GM20000 (cell line): ENCODE measurements around the gene MAPT.

ENCODE experiments used
- DNase-seq: peaks from one replicate; pipeline ENCODE4 v3.0.0; 2012; ENCODE audit warnings: low spot score
- CTCF ChIP-seq: IDR thresholded peaks from 2 replicates; pipeline ENCODE4 v1.5.1; 2012; ENCODE audit warnings: mild to moderate bottlenecking, control low read depth; ENCODE audit errors: extremely low read depth, missing control alignments

MAPT gene

GRCh38 chr17:45994987-45995386 is 100.6 kb downstream of the MAPT start:
- DNase-seq: no peak

GRCh38 chr17:45995627-45996270 is 101.4 kb downstream of the MAPT start:
- TF ChIP-seq CTCF: no peak
- no peak for DNase-seq

More at GRCh38 chr17:45994987-45995386, 100.6 kb downstream of the MAPT start:
- TF ChIP-seq CTCF: no peak

DNA sequence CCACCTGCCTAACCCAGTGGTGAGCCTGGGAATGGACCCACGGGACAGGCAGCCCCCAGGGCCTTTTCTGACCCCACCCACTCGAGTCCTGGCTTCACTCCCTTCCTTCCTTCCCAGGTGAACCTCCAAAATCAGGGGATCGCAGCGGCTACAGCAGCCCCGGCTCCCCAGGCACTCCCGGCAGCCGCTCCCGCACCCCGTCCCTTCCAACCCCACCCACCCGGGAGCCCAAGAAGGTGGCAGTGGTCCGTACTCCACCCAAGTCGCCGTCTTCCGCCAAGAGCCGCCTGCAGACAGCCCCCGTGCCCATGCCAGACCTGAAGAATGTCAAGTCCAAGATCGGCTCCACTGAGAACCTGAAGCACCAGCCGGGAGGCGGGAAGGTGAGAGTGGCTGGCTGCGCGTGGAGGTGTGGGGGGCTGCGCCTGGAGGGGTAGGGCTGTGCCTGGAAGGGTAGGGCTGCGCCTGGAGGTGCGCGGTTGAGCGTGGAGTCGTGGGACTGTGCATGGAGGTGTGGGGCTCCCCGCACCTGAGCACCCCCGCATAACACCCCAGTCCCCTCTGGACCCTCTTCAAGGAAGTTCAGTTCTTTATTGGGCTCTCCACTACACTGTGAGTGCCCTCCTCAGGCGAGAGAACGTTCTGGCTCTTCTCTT is 102.1 kb downstream of the MAPT start:
- no peak for TF ChIP-seq CTCF
- no peak for DNase-seq

- TF ChIP-seq CTCF: no peak
- no peak for DNase-seq
These were observed 102.8 kb downstream of the MAPT start for GRCh38 chr17:45997166-45997565.

- no peak for DNase-seq
These were observed 103.3 kb downstream of the MAPT start for GRCh38 chr17:45997624-45998023.

DNA sequence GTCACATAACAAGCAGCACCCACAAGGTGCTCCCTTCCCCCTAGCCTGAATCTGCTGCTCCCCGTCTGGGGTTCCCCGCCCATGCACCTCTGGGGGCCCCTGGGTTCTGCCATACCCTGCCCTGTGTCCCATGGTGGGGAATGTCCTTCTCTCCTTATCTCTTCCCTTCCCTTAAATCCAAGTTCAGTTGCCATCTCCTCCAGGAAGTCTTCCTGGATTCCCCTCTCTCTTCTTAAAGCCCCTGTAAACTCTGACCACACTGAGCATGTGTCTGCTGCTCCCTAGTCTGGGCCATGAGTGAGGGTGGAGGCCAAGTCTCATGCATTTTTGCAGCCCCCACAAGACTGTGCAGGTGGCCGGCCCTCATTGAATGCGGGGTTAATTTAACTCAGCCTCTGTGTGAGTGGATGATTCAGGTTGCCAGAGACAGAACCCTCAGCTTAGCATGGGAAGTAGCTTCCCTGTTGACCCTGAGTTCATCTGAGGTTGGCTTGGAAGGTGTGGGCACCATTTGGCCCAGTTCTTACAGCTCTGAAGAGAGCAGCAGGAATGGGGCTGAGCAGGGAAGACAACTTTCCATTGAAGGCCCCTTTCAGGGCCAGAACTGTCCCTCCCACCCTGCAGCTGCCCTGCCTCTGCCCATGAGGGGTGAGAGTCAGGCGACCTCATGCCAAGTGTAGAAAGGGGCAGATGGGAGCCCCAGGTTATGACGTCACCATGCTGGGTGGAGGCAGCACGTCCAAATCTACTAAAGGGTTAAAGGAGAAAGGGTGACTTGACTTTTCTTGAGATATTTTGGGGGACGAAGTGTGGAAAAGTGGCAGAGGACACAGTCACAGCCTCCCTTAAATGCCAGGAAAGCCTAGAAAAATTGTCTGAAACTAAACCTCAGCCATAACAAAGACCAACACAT is 104.9 kb downstream of the MAPT start, which contains the start of gene STH:
TSS of gene STH (plus strand) at position 264 of the 913 bp plus-strand sequence. CDS start at position 294, 30 bp downstream.
- no peak for TF ChIP-seq CTCF
- DNase-seq: no peak

More at GRCh38 chr17:45997624-45998023, 103.3 kb downstream of the MAPT start:
- no peak for TF ChIP-seq CTCF

- no peak for DNase-seq
- TF ChIP-seq CTCF: no peak
These were observed 105.5 kb downstream of the MAPT start for GRCh38 chr17:45999900-46000290.
